Measurements from ENCODE around the gene SEMA4D. TPM values are rescaled to one million over a fixed set of nuclear protein-coding genes. Genes with fewer than 3 reads are reported as not detected.

SEMA4D gene
- total RNA-seq, 4 donors from 2014 or later = 37.3 to 50.1 (median 42.6) TPM

DNA sequence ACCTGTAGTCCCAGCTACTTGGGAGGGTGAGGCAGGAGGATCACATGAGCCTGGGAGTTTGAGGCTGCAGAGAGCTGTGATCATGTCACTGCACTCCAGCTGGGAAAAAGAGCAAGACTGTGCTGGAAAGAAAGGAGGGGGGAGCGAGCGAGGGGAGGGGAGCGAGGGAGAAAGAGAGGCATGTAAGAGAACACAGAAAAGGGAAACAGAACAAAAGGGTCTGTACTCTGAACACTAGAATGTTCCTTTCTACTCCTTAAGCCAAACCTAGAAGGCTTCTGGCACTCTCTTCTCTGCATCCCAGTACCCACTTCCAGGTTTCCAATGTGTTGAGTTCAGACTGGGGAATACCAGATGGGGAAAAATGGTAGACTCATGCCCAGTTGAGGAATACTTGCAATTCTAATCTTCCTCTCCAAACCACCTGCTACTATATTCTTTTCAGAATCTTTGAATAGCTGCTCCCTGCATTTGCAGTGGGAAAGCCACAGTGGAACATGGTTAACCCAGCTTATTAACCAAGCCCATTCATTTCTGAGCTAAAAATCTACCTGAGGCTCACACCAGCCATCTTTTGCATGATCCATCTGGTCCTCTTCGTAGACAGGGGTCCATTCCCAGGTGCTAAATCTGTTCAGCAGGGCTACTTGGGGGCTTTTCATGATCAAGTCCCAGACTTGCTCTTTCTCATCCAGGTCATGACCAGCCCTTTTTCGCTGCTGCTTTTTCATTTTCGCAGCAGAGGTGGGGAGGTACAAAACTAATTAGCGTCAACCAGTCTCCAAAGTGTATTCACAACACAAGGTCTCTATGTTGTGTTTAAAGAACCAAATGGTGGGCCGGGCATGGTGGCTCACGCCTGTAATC lies 34.9 kb downstream of the SEMA4D start:
- DNase-seq (ENCODE audit: low spot score in 2 of 2) = no peak
- Histone ChIP-seq H3K9me3 (no peaks in the 10 kb centered on the region), H3K27ac (no peak overlapping the region), H3K27me3 (no peaks in the 10 kb centered on the region), H3K36me3 (no peaks in the 10 kb centered on the region), H3K4me1 (no peaks in the 10 kb centered on the region), H3K4me3 (no peak overlapping the region)
- WGBS = 95% methylated on average over 9 of the region's 9 CpGs
- no peak for TF ChIP-seq POLR2A (IDR thresholded peaks at IDR 0.05)
- no peak for TF ChIP-seq POLR2AphosphoS5 (IDR thresholded peaks at IDR 0.05)
- TF ChIP-seq, protein P1, sequence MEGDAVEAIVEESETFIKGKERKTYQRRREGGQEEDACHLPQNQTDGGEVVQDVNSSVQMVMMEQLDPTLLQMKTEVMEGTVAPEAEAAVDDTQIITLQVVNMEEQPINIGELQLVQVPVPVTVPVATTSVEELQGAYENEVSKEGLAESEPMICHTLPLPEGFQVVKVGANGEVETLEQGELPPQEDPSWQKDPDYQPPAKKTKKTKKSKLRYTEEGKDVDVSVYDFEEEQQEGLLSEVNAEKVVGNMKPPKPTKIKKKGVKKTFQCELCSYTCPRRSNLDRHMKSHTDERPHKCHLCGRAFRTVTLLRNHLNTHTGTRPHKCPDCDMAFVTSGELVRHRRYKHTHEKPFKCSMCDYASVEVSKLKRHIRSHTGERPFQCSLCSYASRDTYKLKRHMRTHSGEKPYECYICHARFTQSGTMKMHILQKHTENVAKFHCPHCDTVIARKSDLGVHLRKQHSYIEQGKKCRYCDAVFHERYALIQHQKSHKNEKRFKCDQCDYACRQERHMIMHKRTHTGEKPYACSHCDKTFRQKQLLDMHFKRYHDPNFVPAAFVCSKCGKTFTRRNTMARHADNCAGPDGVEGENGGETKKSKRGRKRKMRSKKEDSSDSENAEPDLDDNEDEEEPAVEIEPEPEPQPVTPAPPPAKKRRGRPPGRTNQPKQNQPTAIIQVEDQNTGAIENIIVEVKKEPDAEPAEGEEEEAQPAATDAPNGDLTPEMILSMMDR (IDR thresholded peaks at IDR 0.05) = no peak
- TF ChIP-seq EP300 (IDR thresholded peaks at IDR 0.05) = no peak

DNA sequence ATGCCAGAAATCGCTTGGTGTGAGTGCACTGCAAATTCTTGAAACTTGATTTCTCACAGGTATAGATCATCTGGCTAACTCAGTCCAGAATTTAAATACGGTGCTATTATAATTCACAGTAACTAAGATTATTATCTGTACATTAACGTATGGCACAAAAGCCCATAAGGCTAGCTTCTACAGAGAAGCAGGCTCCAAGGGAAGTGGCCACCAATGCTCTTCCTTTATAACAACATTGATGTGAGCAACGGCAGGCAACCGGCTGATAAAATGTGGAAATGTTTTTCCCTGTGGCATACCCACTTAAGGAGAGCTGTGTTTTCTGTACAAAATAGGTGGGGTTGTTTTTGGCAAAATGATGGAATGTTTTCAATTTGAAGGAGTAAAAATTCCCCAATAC lies 35.7 kb downstream of the SEMA4D start:
- no peaks in the 10 kb centered on the region for H3K9me3 ChIP-seq
- TF ChIP-seq POLR2AphosphoS5 (IDR thresholded peaks at IDR 0.05) (no peak), POLR2A (IDR thresholded peaks at IDR 0.05) (no peak), EP300 (IDR thresholded peaks at IDR 0.05) (no peak)
- TF ChIP-seq, protein P1 (IDR thresholded peaks at IDR 0.05) = no peak
- H3K27ac ChIP-seq = no peak overlapping the region
- no peak for DNase-seq (ENCODE audit: low spot score in 2 of 2)
- no peaks in the 10 kb centered on the region for H3K4me1 ChIP-seq
- no peaks in the 10 kb centered on the region for H3K27me3 ChIP-seq
- WGBS = 67% methylated on average over 5 of the region's 5 CpGs
- H3K4me3 ChIP-seq = no peak overlapping the region
- no peaks in the 10 kb centered on the region for H3K36me3 ChIP-seq

DNA sequence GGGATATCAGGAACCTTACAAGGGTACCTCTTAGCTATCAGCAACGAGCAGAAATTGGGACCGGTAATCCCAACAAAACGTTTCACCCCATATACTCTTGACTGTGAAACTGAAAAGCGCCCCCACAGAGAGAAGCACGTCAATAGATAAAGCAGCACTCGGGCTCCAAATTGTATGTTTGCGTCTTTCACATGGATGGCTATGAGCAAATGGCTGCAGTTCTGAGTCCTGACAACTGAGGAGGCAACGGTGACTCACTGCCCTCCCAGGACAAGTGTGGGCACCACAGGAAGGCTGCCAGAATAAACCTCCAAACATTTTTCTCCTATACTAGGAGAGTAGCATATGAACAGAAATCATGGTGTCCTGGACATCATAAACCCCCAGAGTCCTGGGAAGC lies 36.6 kb downstream of the SEMA4D start:
- 81% methylated on average over 8 of the region's 8 CpGs for WGBS
- H3K4me1 ChIP-seq = no peaks in the 10 kb centered on the region
- TF ChIP-seq, protein P1 (IDR thresholded peaks at IDR 0.05) = no peak
- TF ChIP-seq POLR2A (IDR thresholded peaks at IDR 0.05) = no peak
- TF ChIP-seq EP300 (IDR thresholded peaks at IDR 0.05) = no peak
- no peak for TF ChIP-seq POLR2AphosphoS5 (IDR thresholded peaks at IDR 0.05)
- H3K4me3 ChIP-seq = no peak overlapping the region
- no peaks in the 10 kb centered on the region for H3K27me3 ChIP-seq
- no peak overlapping the region for H3K27ac ChIP-seq
- DNase-seq (ENCODE audit: low spot score in 2 of 2) = no peak
- no peaks in the 10 kb centered on the region for H3K9me3 ChIP-seq
- H3K36me3 ChIP-seq = no peaks in the 10 kb centered on the region

DNA sequence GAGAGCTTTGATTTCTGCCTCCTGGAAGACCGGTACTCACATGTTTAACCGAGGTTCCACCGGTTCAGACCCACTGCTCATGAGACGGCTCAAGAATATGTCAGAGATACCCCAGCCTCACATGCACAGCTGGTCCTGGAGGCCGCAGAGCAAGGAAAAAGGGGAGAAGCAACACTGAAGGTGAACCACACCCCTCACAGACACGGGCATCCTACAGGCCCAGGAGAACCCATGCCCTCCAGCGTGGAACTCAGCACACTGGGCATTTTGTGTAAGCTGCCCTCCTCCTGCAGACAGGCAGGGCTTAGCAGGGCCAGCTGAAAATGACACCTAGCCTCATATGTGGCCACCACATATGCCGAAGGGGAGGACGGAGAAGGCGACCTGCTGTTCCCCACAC lies 37.4 kb downstream of the SEMA4D start:
- Histone ChIP-seq H3K4me1 (no peaks in the 10 kb centered on the region), H3K27me3 (no peaks in the 10 kb centered on the region), H3K27ac (no peak overlapping the region), H3K36me3 (no peaks in the 10 kb centered on the region), H3K9me3 (no peaks in the 10 kb centered on the region), H3K4me3 (no peak overlapping the region)
- WGBS = 88% methylated on average over 7 of the region's 10 CpGs
- TF ChIP-seq EP300 (IDR thresholded peaks at IDR 0.05) = no peak
- TF ChIP-seq, protein P1 (IDR thresholded peaks at IDR 0.05) = no peak
- TF ChIP-seq POLR2A (IDR thresholded peaks at IDR 0.05) = no peak
- TF ChIP-seq POLR2AphosphoS5 (IDR thresholded peaks at IDR 0.05) = no peak
- no peak for DNase-seq (ENCODE audit: low spot score in 2 of 2)

DNA sequence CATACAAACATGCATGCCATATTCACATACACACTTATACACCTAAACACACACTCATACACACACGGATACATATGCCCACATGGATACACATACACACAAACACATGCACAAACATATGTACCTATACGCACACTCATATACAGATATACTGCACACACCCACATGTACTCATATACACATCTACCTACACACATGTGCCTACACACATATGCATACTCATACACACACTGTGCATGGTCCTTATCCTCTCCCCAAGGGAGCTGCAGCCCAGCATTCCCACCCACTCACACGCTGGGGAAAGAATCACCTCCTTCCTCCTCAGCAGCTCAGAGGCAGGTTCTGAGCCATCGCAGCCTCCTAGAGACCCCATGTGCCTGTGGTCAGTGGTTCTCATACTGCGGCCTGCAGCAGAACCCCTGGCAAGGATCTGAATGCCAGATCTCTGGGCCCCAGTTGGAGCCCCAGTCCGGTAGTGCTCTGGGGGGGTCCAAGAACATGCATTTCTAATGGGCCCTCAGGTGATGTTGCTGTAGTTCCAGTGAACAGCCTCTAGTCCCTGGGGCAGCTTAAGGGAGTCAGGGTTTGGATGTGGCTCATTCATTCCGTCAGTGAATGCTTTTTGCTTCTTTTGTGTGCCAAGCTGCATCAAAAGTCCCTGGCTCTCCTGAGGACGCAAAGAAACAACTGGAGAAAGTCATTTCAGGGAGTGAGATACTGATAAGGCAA lies 39.0 kb downstream of the SEMA4D start:
- DNase-seq (ENCODE audit: low spot score in 2 of 2) = no peak
- H3K36me3 ChIP-seq = peaks cover 7% of the 10 kb centered on the region
- H3K27me3 ChIP-seq = no peaks in the 10 kb centered on the region
- 87% methylated on average over 8 of the region's 8 CpGs for WGBS
- peaks cover 4% of the 10 kb centered on the region for H3K4me1 ChIP-seq
- H3K4me3 ChIP-seq = no peak overlapping the region
- no peak overlapping the region for H3K27ac ChIP-seq
- no peaks in the 10 kb centered on the region for H3K9me3 ChIP-seq
- TF ChIP-seq POLR2AphosphoS5 (IDR thresholded peaks at IDR 0.05) (no peak), POLR2A (IDR thresholded peaks at IDR 0.05) (no peak), EP300 (IDR thresholded peaks at IDR 0.05) (no peak)
- TF ChIP-seq, protein P1 (IDR thresholded peaks at IDR 0.05) = no peak
